ENCODE data around the gene CACNG6. TPM values are rescaled to one million over a fixed set of nuclear protein-coding genes. Genes with fewer than 3 reads are reported as not detected.

CACNG6 gene
- total and polyA plus RNA-seq, 8 donors = not detected

DNA sequence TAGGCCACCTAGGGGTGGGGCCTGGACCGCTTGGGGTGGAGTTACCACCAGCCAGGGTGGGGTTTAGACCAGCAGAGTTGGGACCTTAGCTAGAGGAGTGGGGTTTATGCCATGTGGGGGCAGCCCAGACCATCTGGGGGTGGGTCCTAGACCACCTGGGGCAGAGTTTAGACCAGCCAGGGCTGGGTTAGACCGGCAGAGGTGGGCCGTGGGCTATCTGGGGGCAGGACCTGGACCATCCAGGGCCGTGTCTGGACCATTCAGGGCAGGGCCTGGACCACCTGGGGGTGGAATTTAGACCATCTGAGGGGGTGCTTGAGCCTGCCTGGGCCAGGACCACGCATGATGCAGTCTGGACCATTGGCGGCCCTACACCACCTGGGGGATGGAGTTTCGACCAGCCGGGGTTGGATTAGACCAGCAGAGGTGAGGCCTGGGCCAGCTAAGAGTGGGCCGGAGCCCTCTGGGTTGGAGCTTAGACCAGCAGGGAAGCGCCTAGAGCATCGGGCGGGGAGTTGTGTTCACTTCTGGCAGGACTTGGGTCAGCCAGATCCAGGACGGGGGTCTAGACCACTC is 10.0 kb upstream of the CACNG6 start:
- no peak for DNase-seq
- H3K9me3 ChIP-seq = no peaks in the 10 kb centered on the region
- no peak overlapping the region for H3K27ac ChIP-seq
- H3K4me1 ChIP-seq = peaks cover 0 to 4% (median 0%) of the 10 kb centered on the region in 3 donors
- no peak for FAIRE-seq
- intact Hi-C loops (cut with DNase I) = no loop called here
- no peak for ATAC-seq
- H3K4me3 ChIP-seq = peak overlapping the region in 1 of 4 donors; percentile 23
- peaks cover 0 to 31% (median 3%) of the 10 kb centered on the region in 4 donors for H3K27me3 ChIP-seq
- TF ChIP-seq, protein P1, sequence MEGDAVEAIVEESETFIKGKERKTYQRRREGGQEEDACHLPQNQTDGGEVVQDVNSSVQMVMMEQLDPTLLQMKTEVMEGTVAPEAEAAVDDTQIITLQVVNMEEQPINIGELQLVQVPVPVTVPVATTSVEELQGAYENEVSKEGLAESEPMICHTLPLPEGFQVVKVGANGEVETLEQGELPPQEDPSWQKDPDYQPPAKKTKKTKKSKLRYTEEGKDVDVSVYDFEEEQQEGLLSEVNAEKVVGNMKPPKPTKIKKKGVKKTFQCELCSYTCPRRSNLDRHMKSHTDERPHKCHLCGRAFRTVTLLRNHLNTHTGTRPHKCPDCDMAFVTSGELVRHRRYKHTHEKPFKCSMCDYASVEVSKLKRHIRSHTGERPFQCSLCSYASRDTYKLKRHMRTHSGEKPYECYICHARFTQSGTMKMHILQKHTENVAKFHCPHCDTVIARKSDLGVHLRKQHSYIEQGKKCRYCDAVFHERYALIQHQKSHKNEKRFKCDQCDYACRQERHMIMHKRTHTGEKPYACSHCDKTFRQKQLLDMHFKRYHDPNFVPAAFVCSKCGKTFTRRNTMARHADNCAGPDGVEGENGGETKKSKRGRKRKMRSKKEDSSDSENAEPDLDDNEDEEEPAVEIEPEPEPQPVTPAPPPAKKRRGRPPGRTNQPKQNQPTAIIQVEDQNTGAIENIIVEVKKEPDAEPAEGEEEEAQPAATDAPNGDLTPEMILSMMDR (IDR thresholded peaks at IDR 0.05) = no peak
- WGBS, 2 donors = 62 to 63% methylated on average over 13 of the region's 13 CpGs
- no peaks in the 10 kb centered on the region for H3K36me3 ChIP-seq

DNA sequence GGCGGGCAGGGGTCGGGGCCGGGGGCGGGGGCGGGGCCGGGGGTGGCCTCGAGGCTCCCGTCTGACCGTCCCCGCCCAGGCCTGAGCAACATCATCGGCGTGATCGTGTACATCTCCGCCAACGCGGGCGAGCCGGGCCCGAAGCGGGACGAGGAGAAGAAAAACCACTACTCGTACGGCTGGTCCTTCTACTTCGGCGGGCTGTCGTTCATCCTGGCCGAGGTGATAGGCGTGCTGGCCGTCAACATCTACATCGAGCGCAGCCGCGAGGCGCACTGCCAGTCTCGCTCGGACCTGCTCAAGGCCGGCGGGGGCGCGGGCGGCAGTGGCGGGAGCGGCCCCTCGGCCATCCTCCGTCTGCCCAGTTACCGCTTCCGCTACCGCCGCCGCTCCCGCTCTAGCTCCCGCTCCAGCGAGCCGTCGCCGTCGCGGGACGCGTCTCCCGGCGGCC is 9.4 kb upstream of the CACNG6 start:
- H3K4me1 ChIP-seq = peaks cover 0 to 4% (median 0%) of the 10 kb centered on the region in 3 donors
- FAIRE-seq (no peak), ATAC-seq (no peak), DNase-seq (no peak)
- H3K36me3 ChIP-seq = no peaks in the 10 kb centered on the region
- H3K27ac ChIP-seq = no peak overlapping the region
- peak overlapping the region in 1 of 4 donors; percentile 23 for H3K4me3 ChIP-seq
- TF ChIP-seq, protein P1 (IDR thresholded peaks at IDR 0.05) = no peak
- intact Hi-C loops (cut with DNase I) = no loop called here
- peaks cover 0 to 31% (median 3%) of the 10 kb centered on the region in 4 donors for H3K27me3 ChIP-seq
- no peaks in the 10 kb centered on the region for H3K9me3 ChIP-seq
- WGBS, 2 donors = 3 to 4% methylated on average over 43 to 62 of the region's 62 CpGs

DNA sequence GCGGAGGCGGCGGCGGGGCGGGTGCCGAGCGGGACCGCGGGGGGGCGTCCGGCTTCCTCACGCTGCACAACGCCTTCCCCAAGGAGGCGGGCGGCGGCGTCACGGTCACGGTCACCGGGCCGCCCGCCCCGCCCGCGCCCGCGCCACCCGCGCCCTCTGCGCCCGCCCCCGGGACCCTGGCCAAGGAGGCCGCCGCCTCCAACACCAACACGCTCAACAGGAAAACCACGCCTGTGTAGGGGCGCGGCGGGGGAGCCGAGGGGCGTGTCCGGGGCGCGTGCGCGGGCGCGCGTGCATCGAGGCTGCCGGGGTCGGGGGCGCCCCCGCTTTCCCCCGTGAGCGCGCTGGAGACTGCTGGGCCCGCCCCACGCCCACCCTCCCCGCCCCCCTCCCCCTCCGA is 8.8 kb upstream of the CACNG6 start:
- TF ChIP-seq, protein P1 (IDR thresholded peaks at IDR 0.05) = no peak
- Histone ChIP-seq H3K9me3 (no peaks in the 10 kb centered on the region), H3K4me1 (peaks cover 0 to 4% (median 0%) of the 10 kb centered on the region in 3 donors), H3K27ac (no peak overlapping the region), H3K27me3 (peaks cover 0 to 31% (median 3%) of the 10 kb centered on the region in 4 donors), H3K4me3 (peak overlapping the region in 1 of 4 donors; percentile 28), H3K36me3 (no peaks in the 10 kb centered on the region)
- DNase-seq (peak in 3 of 6 donors; percentile 16 to 61 (median 46)), FAIRE-seq (no peak), ATAC-seq (peak in 2 of 4 donors; percentile 21 to 27)
- intact Hi-C loops (cut with DNase I) = no loop called here
- WGBS, 2 donors = 2% methylated on average over 60 of the region's 61 CpGs; no CpG with 5 or more reads in 1 of the 2 donors

DNA sequence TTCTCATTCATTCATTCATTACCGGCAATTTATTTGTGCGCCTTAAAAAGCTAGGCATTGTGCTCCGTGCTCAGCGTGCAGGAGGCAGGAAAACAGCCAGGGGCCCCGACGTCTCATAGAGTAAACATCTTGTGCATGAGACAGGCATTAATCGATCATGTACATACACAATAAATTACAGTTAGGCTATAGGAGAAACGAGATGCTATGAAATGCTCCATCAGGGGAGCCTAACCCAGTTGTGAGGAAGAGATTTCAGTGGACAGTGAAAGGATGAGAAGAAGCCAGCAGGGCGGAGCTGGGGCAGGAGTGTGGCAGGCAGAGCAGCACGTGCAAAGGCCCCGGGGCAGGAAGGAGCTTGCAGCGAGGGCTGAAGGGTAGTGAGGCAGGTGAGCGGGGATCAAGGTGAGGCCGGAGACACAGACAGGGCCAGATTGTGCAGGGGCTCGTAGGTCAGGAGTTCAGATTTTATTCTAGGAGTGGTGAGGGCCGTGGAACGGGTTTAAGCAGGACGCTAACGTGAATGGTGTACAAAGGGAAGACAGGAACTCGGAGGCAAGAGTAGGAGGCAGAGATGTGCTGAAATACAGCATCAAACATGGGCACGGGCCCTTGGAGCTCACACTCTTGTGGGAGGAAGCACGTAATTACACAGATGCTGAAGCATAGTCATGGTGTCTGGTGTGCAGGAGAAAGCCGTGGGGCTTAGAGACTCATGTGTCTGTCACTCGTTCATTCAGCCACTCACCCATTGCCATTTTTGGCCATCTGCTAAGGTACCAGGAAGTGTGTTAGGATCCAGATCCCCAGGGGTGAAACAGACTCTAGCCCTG is 7.8 kb upstream of the CACNG6 start:
- WGBS, 2 donors = 71 to 78% methylated on average over 24 of the region's 24 CpGs
- no peaks in the 10 kb centered on the region for H3K9me3 ChIP-seq
- DNase-seq (no peak), FAIRE-seq (no peak), ATAC-seq (no peak)
- peaks cover 0 to 23% (median 0%) of the 10 kb centered on the region in 4 donors for H3K27me3 ChIP-seq
- TF ChIP-seq, protein P1 (IDR thresholded peaks at IDR 0.05) = no peak
- no peak overlapping the region for H3K4me3 ChIP-seq
- no peak overlapping the region for H3K27ac ChIP-seq
- intact Hi-C loops (cut with DNase I) = no loop called here
- H3K36me3 ChIP-seq = no peaks in the 10 kb centered on the region
- H3K4me1 ChIP-seq = no peaks in the 10 kb centered on the region

Data from pancreas (tissue), 10 donors.